HG03196 (cell line): ENCODE measurements around the gene GP2.

Experiments
- ATAC-seq: cut with Tn5 transposase; IDR thresholded peaks from one replicate; pipeline ENCODE4 v1.9.1; 2021; ENCODE audit not compliant: unreplicated experiment

Gene GP2

DNA sequence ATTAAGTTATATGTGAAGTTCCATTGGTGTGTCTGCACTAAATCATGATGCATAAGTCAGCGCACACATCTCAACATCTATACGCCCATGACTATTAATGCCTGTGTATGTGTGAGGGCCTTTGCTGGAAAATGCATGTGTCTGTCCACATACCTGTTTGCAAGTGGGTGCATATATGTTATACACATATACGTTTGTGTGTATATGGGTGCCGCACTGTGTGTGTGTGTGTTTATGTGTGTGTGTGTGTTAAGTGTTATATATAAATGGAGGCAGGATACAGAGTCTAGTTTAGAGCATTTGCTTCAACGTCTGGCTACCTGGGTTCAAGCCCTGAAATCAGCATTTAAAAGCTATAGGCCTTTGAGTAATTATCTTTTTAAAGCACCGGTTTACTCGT, 19.5 kb downstream of the GP2 start:
- ATAC-seq: no peak

DNA sequence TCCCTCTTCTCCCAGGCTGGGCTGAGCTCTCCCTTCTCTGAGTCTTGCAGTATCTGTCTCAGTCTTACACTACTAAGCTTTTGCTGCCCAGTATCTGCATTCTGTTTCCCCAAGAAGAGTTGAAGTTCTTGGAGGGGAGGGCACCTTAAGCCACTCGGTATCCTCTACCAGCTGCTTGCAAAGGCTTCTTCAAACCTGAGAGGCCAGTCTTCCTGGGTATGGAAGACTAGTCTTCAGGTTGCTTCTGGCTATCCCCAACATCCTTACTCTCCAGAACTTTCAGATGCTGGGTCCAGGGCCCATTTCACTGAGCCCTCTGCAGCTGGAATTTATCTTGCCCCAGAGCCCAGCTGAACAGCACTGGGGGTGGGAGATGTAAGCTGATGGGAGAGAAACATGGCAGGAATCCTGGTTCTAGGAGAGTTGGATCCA, 20.1 kb downstream of the GP2 start:
- ATAC-seq: no peak

DNA sequence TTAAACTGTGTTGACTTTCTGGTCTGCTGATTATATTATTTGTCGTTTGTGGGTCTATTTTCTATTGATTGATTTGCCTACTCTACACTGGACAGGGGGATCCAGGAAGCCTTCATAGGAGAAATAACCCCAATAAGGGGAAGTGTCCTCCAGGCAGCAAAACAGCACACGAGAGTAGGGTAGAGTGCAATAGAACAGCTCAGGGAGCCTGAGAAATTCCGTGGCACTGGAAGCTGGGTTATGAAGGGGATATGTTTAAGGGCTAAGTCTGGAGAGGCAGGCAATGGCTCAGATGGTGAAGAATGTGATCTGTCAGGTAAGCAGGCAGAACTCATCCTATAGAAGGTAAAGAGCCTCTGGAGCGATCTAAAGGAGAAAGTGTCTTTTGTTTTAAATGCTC, 20.9 kb downstream of the GP2 start:
- no peak for ATAC-seq

DNA sequence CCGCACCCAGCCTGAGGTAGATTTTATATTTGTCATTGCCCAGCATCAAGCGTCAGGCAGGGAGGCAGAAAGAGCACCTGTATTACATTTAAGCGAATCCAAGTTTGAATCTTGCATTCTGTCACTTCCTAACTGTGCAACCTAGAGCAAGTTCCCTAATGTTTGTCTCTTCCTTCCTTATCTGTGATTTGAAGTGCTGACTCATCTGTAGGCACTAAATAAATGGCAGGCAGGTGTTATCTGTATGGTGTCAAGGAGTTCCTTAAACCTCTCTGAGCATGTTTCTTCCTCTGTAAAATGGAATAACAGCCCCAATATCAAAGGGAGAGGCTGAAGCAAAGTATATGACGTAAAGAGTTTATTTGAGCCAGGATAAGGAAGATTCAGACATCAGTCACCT, 24.3 kb downstream of the GP2 start:
- ATAC-seq: no peak

DNA sequence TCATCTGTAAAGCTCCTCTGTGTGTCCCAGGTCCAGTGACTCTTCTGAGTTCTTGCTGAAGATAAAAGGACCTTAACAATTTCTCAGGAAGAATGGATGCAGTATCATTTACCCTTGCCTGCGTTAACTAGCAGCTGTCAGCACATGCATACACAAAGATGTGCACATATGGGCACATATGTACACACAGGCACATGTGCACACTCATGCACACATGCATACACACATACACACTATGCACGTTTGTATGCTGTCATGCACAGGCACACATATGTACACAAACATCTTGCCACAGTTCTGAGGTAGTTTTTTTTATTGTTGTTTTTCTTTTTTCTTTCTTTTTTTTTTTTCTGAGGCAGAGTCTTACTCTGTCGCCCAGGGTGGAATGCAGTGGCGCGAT, 24.9 kb downstream of the GP2 start:
- no peak for ATAC-seq

DNA sequence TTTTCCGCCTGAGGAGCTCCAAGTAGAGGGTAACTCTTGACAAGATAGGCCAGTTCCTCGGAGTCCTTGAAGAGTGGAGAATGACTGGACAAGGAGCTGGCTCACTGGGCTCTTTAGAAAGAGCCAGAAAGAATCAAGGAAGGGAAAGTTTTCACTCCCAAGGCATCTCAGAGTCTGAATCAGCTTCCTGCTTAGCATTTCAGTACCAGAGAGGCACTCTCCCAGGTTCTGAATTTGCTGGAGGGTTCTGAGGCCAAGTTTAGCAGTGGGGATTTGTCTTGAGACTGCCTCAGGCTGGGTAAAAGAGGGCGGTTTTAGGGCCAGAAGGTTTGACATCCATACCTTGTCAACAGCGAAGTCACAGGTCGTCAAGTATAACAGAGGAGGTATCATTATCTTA, 25.5 kb downstream of the GP2 start:
- no peak for ATAC-seq

- no peak for ATAC-seq
Measured at GRCh38 chr16:20300312-20301097, 26.8 kb downstream of the GP2 start.

GRCh38 chr16:20298452-20298851, 28.9 kb downstream of the GP2 start:
- ATAC-seq: no peak

- no peak for ATAC-seq
Measured at GRCh38 chr16:20291208-20292206, 35.8 kb downstream of the GP2 start.

DNA sequence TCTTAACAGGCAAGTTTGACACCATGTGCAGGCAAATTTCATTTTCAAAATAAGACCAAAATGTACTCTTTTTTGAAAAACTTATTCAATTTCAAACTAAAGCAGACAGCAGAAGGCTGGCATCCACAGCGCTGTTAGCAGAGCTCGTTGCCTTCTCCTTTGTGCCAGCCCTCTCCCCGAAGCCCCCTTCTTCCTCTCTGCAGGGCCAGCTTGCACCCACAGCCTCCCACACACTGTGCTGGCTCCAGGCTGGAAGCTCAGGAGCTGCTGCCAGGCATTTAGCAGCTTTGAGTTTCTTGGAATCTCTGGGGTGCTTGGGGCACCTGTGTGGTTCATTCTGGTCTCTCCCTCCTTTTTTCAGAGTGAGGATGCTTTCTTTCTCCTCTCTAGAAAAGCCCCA, 37.7 kb downstream of the GP2 start:
- no peak for ATAC-seq

- ATAC-seq: no peak
Measured at GRCh38 chr16:20285993-20286499, 41.3 kb downstream of the GP2 start.

- no peak for ATAC-seq
Measured at GRCh38 chr16:20280259-20280658, 47.1 kb downstream of the GP2 start.

- no peak for ATAC-seq
Measured at GRCh38 chr16:20271893-20272292, 55.4 kb downstream of the GP2 start.

GRCh38 chr16:20268409-20268808, 58.9 kb downstream of the GP2 start:
- ATAC-seq: no peak

DNA sequence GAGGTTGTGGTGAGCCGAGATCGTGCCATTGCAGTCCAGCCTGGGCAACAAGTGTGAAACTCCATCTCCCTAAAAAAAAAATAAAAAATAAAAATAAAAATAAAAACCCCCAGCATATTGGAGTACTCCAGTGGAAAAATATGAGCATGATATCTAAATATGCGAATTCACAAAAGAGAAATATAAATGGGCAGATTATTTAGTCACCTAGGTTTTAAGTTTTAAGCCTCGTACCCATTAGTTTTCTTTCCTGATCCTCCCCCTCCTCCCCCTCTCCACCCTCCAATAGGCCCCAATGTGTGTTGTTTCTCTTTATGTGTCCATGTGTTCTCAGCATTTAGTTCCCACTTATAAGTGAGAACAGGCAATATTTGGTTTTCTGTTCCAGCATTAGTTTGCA, 62.3 kb downstream of the GP2 start:
- no peak for ATAC-seq

- no peak for ATAC-seq
Measured at GRCh38 chr16:20263138-20263855, 64.0 kb downstream of the GP2 start.

DNA sequence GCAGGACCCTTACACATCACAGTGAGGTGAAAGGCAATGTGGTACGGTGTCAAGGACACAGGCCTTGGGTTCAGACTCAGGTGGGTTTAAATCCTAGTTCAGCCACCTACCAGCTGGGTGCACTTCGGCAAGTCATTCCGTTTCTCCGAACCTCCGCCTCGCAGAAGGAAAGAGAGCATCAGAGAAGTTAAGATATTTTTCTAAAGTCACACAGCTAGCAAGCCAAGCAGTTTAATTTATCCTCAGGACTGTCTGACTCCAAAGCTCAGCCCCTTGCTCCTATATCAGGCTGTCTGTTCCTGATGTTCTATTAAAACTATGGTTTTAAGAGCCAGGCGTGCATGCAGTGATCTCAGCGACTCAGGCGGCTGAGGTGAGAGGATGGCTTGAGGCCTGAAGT, 65.1 kb downstream of the GP2 start:
- ATAC-seq: no peak

GRCh38 chr16:20260215-20261009, 66.9 kb downstream of the GP2 start:
- no peak for ATAC-seq
